Measurements from ENCODE around the gene VPS54. TPM values are rescaled to one million over a fixed set of nuclear protein-coding genes. Genes with fewer than 3 reads are reported as not detected.

The VPS54 gene, protein sequence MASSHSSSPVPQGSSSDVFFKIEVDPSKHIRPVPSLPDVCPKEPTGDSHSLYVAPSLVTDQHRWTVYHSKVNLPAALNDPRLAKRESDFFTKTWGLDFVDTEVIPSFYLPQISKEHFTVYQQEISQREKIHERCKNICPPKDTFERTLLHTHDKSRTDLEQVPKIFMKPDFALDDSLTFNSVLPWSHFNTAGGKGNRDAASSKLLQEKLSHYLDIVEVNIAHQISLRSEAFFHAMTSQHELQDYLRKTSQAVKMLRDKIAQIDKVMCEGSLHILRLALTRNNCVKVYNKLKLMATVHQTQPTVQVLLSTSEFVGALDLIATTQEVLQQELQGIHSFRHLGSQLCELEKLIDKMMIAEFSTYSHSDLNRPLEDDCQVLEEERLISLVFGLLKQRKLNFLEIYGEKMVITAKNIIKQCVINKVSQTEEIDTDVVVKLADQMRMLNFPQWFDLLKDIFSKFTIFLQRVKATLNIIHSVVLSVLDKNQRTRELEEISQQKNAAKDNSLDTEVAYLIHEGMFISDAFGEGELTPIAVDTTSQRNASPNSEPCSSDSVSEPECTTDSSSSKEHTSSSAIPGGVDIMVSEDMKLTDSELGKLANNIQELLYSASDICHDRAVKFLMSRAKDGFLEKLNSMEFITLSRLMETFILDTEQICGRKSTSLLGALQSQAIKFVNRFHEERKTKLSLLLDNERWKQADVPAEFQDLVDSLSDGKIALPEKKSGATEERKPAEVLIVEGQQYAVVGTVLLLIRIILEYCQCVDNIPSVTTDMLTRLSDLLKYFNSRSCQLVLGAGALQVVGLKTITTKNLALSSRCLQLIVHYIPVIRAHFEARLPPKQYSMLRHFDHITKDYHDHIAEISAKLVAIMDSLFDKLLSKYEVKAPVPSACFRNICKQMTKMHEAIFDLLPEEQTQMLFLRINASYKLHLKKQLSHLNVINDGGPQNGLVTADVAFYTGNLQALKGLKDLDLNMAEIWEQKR
- 38.7 TPM for total RNA-seq

DNA sequence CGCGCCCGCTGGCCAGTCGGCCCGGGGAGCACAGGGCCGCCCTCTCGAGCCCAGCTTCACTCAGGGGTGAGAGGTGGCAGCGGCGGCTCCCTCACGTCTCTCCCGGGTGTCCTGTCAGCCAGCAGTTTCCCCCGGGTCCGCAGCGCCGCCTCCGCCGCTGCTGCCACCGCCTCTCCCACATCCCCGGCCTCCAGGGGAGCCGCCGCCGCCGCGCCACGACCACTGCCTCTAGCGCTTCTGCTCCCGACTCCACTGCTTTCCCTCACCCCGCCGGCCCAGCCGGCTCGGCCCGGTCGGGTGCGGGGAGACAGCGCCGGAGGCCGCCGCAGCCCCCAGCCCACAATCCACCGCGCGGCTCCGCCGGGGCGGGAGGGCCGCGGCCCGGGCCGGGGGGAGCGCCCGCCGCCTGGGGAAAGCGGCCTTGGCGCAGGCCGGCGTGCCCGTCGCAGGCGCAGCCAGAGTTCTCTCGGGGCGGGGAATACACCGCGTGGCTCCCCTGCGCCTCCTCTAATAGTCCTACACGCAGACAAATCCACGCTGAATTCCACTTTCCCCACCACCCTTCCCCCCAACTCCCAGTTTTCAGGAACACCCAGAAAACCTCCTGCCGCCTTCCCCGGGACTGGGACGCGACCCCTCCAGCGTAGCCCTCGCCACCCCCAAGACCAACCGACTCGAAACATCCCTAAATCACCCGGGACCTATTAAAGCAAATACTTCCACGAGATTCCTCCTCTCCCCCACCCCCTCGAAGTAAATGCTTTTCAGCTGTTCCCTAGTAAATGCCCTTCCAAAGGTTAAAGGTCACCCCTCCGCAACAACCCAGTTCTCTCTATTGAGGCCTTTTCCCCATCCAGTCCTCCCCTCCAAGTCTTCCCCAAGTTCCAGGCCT lies at the start of gene VPS54:
VPS54 (minus strand) TSS at position 346 of the 892 bp plus-strand sequence. CDS start 35,429 bp downstream, outside the sequence.
- FAIRE-seq (no peak), DNase-seq (ENCODE audit: low spot score in 2 of 2) (peak; percentile 73 to 87)

DNA sequence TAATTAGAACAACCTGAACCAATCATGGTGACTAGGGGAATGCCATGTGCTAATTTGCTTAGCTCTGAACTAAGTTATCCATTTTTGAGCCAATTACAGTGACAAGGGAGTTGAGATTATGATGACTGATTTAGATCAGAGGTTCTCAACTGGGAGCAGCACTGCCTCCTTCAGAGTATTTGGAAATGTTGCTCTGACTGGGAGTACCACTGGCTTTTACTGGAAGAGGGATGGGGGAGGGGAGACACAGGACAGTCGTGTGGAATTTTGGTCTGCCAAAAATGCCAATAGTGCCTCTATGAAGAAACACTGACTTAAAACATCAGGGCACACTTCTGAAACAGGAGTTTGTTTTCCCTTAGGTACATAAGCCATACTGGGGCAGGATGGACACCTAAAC lies 48.1 kb upstream of the VPS54 start:
- FAIRE-seq (no peak), DNase-seq (ENCODE audit: low spot score in 2 of 2) (no peak)

DNA sequence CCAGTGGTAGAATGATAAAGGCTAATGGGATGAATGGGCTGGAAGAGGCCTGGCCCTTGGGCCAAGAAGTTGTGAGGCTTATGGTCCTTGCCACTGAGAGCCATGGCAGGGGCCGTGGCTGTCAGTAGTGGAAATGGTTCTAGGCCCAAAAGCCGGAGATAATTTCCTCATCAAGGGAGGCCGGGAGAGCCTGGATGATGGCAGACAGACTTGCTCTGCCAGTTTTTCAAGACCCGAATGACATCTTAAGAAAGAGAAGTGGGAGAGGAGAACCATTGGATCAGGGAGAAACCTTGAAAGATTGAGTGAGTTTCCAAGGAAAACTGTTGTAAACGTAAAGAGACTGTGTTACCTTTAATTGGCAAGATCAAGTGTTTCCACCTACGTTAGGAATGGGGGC lies 46.3 kb upstream of the VPS54 start:
- DNase-seq (ENCODE audit: low spot score in 2 of 2) (no peak), FAIRE-seq (no peak)

DNA sequence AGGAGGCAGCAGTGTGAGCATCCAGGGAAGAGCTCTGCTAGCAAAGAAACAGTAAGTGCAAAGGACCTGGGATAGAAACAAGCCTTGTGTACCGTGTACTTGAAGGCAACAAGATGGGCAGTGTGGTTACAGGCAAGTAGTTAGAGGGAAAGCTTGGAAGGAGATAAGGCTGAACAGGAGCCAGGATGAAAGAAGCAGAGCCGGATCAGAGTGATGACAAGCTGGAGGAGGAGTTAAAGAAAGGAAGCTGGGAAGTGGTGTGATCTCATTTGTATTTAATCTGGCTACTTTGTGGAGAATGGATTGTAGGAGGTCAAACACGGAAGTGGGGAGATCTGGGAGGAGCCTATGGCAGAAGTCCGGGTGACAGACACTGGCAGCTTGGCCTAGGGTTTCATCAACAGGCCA lies 44.7 kb upstream of the VPS54 start:
- DNase-seq (ENCODE audit: low spot score in 2 of 2) = no peak
- no peak for FAIRE-seq

DNA sequence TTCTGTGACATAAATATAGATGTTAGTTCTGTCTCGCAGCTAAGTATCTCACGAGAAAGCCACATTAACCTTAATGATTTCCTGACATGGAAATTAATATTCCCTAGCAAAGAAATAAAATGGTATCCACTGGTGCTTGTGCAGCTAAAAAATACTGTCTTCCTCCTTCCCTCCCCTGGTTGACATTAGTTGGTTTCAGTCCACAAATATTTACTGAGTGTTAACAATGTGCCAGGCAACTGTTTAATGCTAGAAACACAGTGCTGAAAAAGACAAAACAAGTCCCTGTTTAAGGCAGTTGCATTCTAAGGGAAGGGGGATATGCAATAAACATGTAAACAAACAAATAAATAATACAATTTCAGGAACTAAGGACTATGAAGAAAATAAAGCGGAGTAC lies 44.2 kb upstream of the VPS54 start:
- no peak for FAIRE-seq
- no peak for DNase-seq (ENCODE audit: low spot score in 2 of 2)

DNA sequence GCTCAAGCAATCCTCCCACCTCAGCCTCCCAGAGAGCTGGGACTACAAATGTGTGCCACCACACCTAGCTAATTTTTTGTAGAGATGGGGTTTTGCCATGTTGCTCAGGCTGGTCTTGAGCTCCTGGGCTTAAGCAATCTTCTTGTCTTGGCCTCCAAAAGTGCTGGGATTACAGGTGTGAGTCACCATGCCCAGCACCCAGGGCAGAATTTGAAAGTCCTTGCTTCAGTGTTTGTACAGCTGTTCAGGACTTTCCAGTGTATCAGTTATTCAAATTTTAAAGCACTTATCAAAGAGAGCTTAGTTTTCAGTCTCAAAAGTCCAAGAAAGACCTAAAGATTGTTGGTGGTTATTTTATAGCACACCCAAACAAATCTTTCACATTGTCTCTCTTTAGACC lies 43.6 kb upstream of the VPS54 start:
- DNase-seq (ENCODE audit: low spot score in 2 of 2) (no peak), FAIRE-seq (no peak)

DNA sequence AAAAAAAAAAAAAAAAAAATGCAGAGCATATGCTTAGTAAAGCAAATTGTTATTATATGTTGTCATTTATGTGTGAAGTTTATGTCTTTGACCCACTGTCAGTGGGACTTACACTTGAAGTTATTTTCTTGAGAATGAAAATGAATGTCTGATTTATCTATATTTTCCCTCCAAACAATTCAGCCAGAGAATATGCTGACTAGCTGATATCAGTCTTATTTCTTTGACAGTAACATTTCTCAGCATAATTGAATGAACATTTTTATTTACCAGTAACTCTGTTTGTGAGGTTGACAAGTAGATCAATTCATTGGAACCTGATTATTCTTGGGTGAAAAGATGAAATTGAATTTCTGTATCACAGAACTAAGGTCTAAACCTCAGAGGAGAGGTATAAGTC lies 40.0 kb upstream of the VPS54 start:
- FAIRE-seq = no peak
- no peak for DNase-seq (ENCODE audit: low spot score in 2 of 2)

DNA sequence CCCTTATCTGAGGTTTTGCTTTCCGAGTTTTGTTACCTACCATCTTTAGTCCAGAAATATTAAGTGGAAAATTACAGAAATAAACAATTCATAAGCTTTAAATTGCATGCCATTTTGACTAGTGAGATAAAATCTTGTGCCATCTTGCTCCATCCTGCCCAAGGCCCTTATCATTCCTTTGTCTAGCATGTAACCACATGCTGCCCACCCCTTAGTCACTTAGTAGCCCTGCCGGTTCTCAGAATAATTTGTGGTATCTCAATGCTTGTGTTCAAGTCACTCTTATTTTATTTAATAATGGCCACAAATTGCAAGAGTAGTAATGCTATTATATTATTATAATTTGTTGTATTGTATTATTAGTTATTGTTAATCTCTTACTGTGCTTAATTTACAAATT lies 36.8 kb upstream of the VPS54 start:
- FAIRE-seq (no peak), DNase-seq (ENCODE audit: low spot score in 2 of 2) (no peak)

DNA sequence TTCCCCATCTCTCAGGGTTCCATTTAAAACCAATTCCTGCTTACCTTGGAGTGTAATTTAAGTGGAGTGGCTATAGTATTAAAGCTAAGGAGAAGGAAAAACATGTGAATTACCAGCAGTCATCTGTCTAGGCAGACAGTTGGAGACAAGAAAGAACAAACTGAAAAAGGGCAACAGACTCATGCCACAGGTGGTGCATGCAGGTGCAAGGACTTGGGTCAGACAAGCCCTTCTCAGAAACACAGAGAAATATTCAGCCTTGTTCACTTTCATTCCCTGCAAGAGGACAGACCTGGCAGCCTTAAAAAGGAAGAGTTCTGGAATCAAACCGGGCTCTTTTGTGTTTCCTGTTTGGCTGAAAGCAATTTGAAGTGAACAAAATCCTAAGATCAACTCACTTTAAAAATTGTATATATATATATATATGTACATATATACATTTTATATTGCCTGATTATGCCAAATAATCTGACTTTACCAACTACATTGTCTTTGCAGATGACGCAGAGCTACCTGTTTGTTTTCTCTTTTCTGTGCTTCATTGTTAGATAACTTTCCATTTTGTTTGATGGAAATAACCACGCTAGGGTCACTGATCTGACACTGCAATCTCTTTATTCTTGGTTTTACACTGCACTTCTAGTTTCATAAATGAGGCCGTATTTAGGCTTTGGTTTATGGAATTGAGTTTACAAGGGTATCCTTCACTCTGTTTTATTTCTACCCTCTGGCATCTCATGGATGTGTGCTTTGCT lies 35.1 kb upstream of the VPS54 start:
- DNase-seq (ENCODE audit: low spot score in 2 of 2) = no peak
- no peak for FAIRE-seq

DNA sequence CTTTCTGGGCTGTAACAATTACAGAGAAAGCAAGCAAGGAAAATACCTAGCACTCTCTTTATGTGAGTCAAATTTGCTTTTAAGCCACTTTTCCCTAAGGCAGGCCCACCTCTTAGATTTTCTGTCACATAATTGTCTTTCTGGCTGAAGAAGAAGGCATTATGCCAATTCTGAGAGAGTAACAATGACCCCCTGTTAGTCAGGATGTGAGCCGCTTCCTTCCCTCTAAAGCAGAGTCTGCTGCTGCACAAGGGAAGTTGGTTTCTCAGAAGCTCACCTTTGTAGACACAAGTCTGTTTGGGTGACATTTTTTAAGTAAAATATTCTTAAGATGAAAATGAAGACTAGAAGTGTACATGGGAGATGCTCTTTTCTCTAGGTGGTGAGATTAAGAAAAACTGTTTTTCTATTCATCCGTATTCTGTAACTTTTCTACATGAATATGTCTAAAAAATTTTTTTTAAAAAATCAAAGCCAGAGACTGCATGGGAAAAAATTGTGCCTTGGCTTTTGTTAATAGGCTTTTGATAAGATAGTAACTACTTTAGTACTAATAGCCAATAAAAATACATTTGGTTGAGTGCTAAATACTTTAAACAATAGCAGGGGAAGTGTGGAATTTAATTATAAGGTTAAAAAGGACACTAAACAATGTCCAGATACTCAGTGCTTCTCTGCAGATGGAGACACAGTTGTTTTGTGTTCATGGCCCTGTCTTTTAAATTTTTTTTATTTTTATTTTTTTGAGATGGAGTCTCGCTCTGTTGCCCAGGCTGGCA lies 33.4 kb upstream of the VPS54 start:
- FAIRE-seq (no peak), DNase-seq (ENCODE audit: low spot score in 2 of 2) (peak in 1 of 2 donors; percentile 20)

DNA sequence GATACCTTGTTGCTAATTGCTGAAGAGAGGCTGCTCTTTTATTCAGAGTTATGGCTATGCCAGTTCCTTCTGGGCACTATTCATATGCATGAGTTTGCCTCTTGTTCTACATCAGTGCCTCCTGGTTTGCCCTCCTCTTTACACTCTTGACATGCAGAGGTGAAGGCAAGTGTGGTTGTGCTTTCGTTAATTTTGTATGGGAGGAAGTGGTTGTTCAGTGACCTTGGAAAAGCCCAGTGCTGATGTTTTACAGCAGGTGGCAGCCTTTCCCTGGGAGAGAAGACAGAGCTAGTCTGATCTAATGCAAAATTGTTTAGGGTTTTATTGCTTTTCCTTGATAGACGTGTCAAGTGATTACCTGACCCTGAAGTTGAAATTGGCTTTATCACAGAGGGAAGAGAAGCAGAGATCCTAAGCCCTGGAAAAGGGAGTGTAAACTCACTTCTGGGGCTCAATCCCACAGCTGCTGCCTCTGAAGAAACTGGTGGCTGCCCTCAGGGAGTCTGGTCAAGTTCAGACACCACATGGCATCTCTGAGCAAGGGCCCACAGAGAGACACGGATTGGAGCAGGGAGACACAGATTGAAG lies 30.5 kb upstream of the VPS54 start:
- DNase-seq (ENCODE audit: low spot score in 2 of 2) (peak; percentile 64), FAIRE-seq (no peak)

DNA sequence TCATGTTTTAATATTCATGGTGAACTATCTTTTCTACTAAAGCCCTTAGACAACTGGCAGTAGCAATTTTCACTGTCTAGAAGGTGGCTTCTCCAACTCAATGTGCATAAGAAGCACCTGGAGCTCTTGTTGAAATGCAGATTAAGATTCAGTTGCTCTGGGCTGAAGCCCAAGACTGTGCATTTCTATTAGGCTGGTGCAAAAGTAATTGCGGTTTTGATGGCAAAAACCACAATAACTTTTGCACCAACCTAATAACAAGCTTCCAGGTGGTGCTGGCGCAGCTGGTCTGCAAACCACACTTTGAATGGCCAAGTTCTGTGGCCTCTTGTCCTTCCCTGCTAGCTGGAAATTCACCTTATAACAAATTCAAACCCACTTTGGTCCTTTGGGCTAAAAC lies 26.7 kb upstream of the VPS54 start:
- FAIRE-seq = no peak
- no peak for DNase-seq (ENCODE audit: low spot score in 2 of 2)

DNA sequence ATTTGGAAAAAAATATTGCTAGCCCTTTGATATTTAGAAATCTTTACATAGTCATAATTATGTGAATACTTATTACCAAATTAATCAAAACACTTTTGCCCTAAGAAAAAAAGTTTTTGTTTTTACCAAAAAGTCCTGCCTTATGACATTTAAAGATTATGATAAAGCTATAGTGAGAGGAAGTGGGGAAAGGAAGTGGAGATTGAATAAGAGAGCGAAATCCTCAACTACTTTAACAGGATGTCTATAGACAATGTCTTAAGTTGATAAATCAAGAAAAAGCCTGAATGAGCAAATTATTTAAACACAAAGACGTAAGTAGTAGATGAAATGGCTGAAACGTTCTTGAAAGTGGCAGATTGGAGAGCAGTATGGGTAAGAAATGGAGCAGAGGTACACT lies 20.9 kb upstream of the VPS54 start:
- FAIRE-seq = no peak

DNA sequence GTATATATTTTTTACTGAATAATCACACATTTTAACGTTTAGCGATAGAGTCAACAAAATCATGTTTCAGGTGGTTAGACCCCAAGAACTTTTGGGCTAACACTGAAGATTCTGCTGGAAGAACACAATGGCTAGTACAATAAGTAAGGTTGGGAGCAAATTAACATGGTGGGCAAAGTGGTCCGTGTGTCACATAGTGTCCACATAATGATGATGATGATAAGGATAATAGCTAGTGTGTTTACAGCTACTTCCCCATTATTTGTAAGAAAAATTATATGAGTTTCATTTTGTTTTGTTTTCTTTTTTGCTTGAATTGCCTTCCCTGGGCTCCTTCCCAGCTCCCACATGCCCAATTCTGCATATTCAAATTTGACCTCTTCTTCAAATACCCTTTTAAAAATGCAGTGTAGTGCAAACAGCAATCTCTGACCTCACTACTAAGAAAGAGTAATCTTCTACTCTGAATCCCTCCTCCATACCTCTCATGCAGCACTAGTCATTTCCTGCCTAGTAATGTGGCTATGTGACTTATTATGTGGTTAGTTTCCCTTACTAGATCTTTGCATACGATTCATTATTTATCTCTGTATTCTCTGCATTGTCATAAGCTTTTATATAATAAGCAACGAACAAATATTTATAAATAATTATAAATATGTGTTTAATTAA lies 16.9 kb upstream of the VPS54 start:
- DNase-seq (ENCODE audit: low spot score in 2 of 2) = no peak
- no peak for FAIRE-seq

More for the DNA sequence above, 20.9 kb upstream of the VPS54 start:
- no peak for DNase-seq (ENCODE audit: low spot score in 2 of 2)

DNA sequence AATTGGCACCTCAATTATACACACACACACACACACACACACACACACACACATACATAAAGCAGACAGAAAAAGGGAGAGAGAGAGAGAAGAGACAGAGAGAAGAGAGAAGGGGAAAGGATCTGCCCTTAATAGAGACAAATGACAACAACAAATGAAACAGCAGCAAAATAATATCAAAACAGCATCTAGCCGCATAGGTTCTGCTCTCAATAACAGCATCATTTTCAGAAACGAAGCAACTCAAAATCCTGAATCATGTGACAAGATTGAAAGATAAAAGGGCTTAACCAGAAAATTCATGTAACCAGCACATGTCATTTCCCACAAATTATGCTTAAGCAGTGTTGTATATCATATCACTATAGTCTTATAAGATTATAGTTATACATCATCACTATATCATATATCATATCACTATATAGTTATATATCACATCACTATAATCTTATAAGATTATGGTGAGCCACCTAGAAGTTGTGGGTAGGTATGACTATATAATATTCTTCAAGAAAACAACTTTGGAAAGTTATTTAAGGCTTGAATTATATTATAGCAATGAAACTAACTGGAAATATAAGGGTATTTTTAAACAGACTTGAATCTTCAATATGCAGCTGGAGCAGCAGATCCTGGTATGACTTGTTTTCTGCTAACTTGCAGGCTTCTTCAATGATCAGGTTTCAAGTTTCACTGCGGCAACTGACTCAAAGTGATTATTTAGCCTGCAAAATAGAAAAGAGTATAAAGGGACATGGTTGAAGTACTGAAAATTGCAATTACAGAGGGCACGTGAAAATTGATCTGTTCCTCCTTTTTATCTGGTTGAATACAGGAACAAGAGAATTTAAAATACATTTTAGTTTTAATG lies 16.1 kb upstream of the VPS54 start:
- DNase-seq (ENCODE audit: low spot score in 2 of 2) = no peak
- no peak for FAIRE-seq

DNA sequence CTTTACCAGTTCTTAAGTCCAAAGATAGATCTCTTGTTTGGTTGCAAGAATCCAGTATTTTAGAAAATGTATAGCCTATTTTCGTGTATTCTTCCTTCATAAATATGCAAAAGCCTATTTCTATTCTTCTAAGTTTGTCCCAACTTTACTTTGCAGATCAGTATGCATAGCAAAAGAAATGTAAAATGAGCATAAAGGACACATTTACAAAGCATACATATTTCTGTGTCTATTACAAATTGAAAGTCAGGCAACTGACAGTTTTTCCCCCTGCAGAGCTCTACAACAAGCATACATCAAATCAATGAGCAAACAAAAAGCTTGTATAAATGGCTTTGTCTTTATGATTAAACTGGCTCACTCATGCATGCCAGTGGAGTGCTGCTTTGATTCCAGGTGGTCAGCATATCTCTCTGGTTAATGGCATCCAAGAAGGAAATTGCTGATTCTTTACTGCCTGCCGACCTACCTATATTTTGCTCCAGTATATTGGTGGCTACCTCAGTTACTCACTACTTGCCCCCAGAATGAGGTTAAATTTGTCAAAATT lies 10.0 kb upstream of the VPS54 start:
- no peak for DNase-seq (ENCODE audit: low spot score in 2 of 2)
- no peak for FAIRE-seq

DNA sequence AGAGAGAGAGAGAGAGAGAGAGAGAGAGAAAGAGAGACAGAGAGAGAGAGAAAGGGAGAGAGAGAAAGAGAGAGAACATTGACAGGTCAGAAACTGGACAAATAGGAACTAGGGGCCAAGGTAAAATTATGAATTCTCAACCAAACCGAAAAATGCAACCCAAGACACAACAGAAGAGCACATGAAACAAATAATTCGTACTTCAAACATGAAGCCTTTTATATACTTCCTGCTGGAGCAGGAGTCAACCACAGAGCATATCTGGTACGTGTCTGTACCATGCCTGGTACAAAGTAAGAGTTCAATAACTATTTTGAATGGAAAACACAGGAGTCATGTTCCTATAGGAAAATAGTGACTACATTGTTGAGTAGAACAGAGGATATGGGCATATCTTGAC lies 6.5 kb upstream of the VPS54 start:
- FAIRE-seq = no peak
- DNase-seq (ENCODE audit: low spot score in 2 of 2) = no peak

All from frontal cortex (tissue), 4 donors.